IMR-90 (cell line): ENCODE data around the gene RAB20. TPM values are rescaled to one million over a fixed set of nuclear protein-coding genes. Genes with fewer than 3 reads are reported as not detected.

Source experiments
- ATAC-seq: fragments of 200-7000 bp; cut with Tn5 transposase; 2 replicates; pipeline ENCODE4 v1.9.1; 2020; ENCODE audit warnings: low read depth, mild to moderate bottlenecking, moderate library complexity
- BruUV-seq: library from RNA; stranded (reverse); fragments of 400-500 nt; replicated peaks from 2 replicates; lab custom pipeline; 2021; lab: Mats Ljungman, UMichigan
- CTCF ChIA-PET: fragments of 300-600 bp; formaldehyde crosslinking; extraction: SDS; loops from one replicate; lab custom pipeline; 2021; ENCODE audit warnings: antibody characterized with exemption; lab: Yijun Ruan, JAX
- POLR2A ChIA-PET: fragments of 300-600 bp; sonication (Branson Sonifier 250); formaldehyde crosslinking; loops from one replicate; lab custom pipeline; 2022; ENCODE audit warnings: antibody characterized with exemption; ENCODE audit not compliant: unreplicated experiment; lab: Charles Lee
- DNase-seq: peaks from one replicate; pipeline ENCODE4 v3.0.0; 2013
- H2AFZ ChIP-seq: replicated peaks from 2 replicates; pipeline ENCODE3; 2013; ENCODE audit warnings: low read length, mild to moderate bottlenecking; ENCODE audit not compliant: poor library complexity
- H2AK5ac ChIP-seq: 2 replicates; pipeline ENCODE4 v1.6.1; 2013; ENCODE audit warnings: low read depth, low read length, inconsistent platforms
- H2AK9ac ChIP-seq: replicated peaks from 2 replicates; pipeline ENCODE3; 2013; ENCODE audit warnings: mild to moderate bottlenecking, low read depth, low read length, moderate library complexity; ENCODE audit not compliant: poor library complexity
- H2BK120ac ChIP-seq: 2 replicates; pipeline ENCODE4 v1.6.1; 2013; ENCODE audit warnings: low read depth, low read length, inconsistent platforms
- H2BK15ac ChIP-seq: 3 replicates; pipeline ENCODE4 v1.6.1; 2013; ENCODE audit warnings: low read depth, low read length, inconsistent platforms
- H2BK20ac ChIP-seq: 2 replicates; pipeline ENCODE4 v1.6.1; 2013; ENCODE audit warnings: low read depth, mild to moderate bottlenecking, inconsistent platforms, low read length, moderate library complexity
- H2BK5ac ChIP-seq: 2 replicates; pipeline ENCODE4 v1.6.1; 2013; ENCODE audit warnings: mild to moderate bottlenecking, low read depth, low read length, inconsistent platforms; ENCODE audit not compliant: poor library complexity, severe bottlenecking
- H3K14ac ChIP-seq: replicated peaks from 2 replicates; pipeline ENCODE4 v1.6.1; 2013; ENCODE audit warnings: low read depth, low read length, inconsistent platforms
- H3K18ac ChIP-seq: 2 replicates; pipeline ENCODE4 v1.6.1; 2013; ENCODE audit warnings: low read depth, low read length, control low read depth
- H3K23ac ChIP-seq: 2 replicates; pipeline ENCODE4 v1.6.1; 2013; ENCODE audit warnings: low read depth, low read length, inconsistent platforms
- H3K27ac ChIP-seq: 2 replicates; pipeline ENCODE4 v1.5.1; 2013; ENCODE audit warnings: mild to moderate bottlenecking, control low read depth, low read length; ENCODE audit not compliant: insufficient read depth
- H3K27me3 ChIP-seq: 2 replicates; pipeline ENCODE4 v1.6.1; 2013; ENCODE audit warnings: low read length; ENCODE audit not compliant: control insufficient read depth, insufficient read depth
- H3K36me3 ChIP-seq: 2 replicates; pipeline ENCODE4 v1.6.1; 2013; ENCODE audit warnings: low read length, mixed read lengths; ENCODE audit not compliant: control insufficient read depth, insufficient read depth
- H3K4ac ChIP-seq: 2 replicates; pipeline ENCODE4 v1.6.1; 2013; ENCODE audit warnings: low read depth, low read length, inconsistent platforms
- H3K4me1 ChIP-seq: 2 replicates; pipeline ENCODE4 v1.6.1; 2013; ENCODE audit warnings: low read length, mixed read lengths; ENCODE audit not compliant: control insufficient read depth, insufficient read depth
- H3K4me2 ChIP-seq: 2 replicates; pipeline ENCODE4 v1.6.1; 2013; ENCODE audit warnings: low read depth, mild to moderate bottlenecking, control low read depth, low read length, moderate library complexity
- H3K4me3 ChIP-seq: 2 replicates; pipeline ENCODE4 v1.5.1; 2013; ENCODE audit warnings: low read depth, mild to moderate bottlenecking, control low read depth, low read length, moderate library complexity; ENCODE audit not compliant: insufficient read depth
- H3K56ac ChIP-seq: 2 replicates; pipeline ENCODE4 v1.6.1; 2013; ENCODE audit warnings: low read length, inconsistent platforms; ENCODE audit not compliant: insufficient read depth; ENCODE audit errors: extremely low read depth
- H3K79me1 ChIP-seq, 2 experiments: 2 replicates each; pipeline ENCODE4 v1.6.1; 2013; ENCODE audit warnings: low read length in 2 of 2, inconsistent platforms in 1 of 2, low read depth in 1 of 2
- H3K9ac ChIP-seq: 2 replicates; pipeline ENCODE4 v1.6.1; 2013; ENCODE audit warnings: low read depth, low read length, control low read depth
- H3K9me1 ChIP-seq: 2 replicates; pipeline ENCODE4 v1.6.1; 2013; ENCODE audit warnings: low read length, inconsistent platforms; ENCODE audit not compliant: insufficient read depth
- H3K9me3 ChIP-seq: 2 replicates; pipeline ENCODE4 v1.6.1; 2013; ENCODE audit warnings: low read length; ENCODE audit not compliant: control insufficient read depth, insufficient read depth
- H4K20me1 ChIP-seq: 2 replicates; pipeline ENCODE4 v1.6.1; 2013; ENCODE audit warnings: low read length, inconsistent platforms; ENCODE audit not compliant: insufficient read depth
- H4K5ac ChIP-seq: 2 replicates; pipeline ENCODE4 v1.6.1; 2013; ENCODE audit warnings: mild to moderate bottlenecking, low read depth, low read length, control low read depth
- H4K8ac ChIP-seq, 2 experiments: 2 replicates each; pipeline ENCODE4 v1.6.1; 2013; ENCODE audit warnings: low read depth in 2 of 2, low read length in 2 of 2, control low read depth in 1 of 2, inconsistent platforms in 1 of 2
- H4K91ac ChIP-seq: 2 replicates; pipeline ENCODE4 v1.6.1; 2013; ENCODE audit warnings: low read depth, low read length, inconsistent platforms; ENCODE audit not compliant: insufficient read depth
- NFE2L2 ChIP-seq: fragments of 150-350 bp; IDR thresholded peaks from 2 replicates; pipeline ENCODE4 v1.6.1; 2016; ENCODE audit warnings: low read depth, mild to moderate bottlenecking, low read length
- WGBS, 2 experiments: methylation state at CpG; one replicate each; pipeline versions ENCODE4 v1.1.5 to v1.1.7; 2013; ENCODE audit warnings: missing lambda C conversion rate in 2 of 2; ENCODE audit not compliant: insufficient read length in 1 of 2; ENCODE audit errors: extremely low coverage in 2 of 2; 5-methylcytosine and 5-hydroxymethylcytosine counted together
- dilution Hi-C: fragments of 300-500 bp; cut with HindIII; formaldehyde crosslinking; loops from one replicate; pipeline ENCODE4 v1.14.3; 2018; ENCODE audit warnings: low sequenced_read_pairs; ENCODE audit not compliant: unreplicated experiment
- in situ Hi-C: fragments of 300-500 bp; cut with MboI; formaldehyde crosslinking; loops from 3 replicates; pipeline ENCODE4 v1.14.3; 2019; ENCODE audit warnings: low sequenced_read_pairs, inconsistent platforms, mixed read lengths
- intact Hi-C: fragments of 100-400 bp; cut with micrococcal nuclease; formaldehyde crosslinking; loops from 2 replicates; pipeline ENCODE4 v1.10.0; 2022
- polyA plus RNA-seq, 3 experiments: library from polyadenylated mRNA; depleted of rRNA; stranded (reverse); fragments of >200 nt; gene quantifications; 2 replicates each; pipeline ENCODE4 v1.2.3, GENCODE V29; 2012; ENCODE audit warnings: low replicate concordance in 1 of 3
- total RNA-seq: library from RNA; depleted of rRNA; stranded (reverse); fragments of >200 nt; gene quantifications from 2 replicates; pipeline ENCODE4 v1.2.3, GENCODE V29; 2012

Gene RAB20
- total and polyA plus RNA-seq, 2 of the 4 experiments (the other 2 are of a cell fraction): 3.8 to 5.1 TPM

- no peak overlapping the region for H2AK9ac ChIP-seq
- no peak overlapping the region for H3K14ac ChIP-seq
- H3K9ac ChIP-seq: no peak overlapping the region
- H3K36me3 ChIP-seq: peaks cover 89% of the 10 kb centered on the region
- no peak overlapping the region for H3K56ac ChIP-seq
- WGBS, 2 experiments: 94% methylated on average over 2 of the region's 9 CpGs; no CpG with 5 or more reads in 1 of the 2 experiments
- DNase-seq: no peak
- H3K9me3 ChIP-seq: no peaks in the 10 kb centered on the region
- in situ Hi-C loops: no loop called here
- intact Hi-C loops: no loop called here
- no peak overlapping the region for H2BK20ac ChIP-seq
- no peaks in the 10 kb centered on the region for H3K4me1 ChIP-seq
- no peak overlapping the region for H2AK5ac ChIP-seq
- ChIA-PET CTCF (no interaction called here), POLR2A (no interaction called here)
- H4K5ac ChIP-seq: no peak overlapping the region
- dilution Hi-C loops: no loop called here
- H3K4me3 ChIP-seq: no peak overlapping the region
- H3K9me1 ChIP-seq: peaks cover 21% of the 10 kb centered on the region
- H3K27ac ChIP-seq: no peak overlapping the region
- no peak overlapping the region for H4K91ac ChIP-seq
- H2BK5ac ChIP-seq: no peak overlapping the region
- H3K27me3 ChIP-seq: no peaks in the 10 kb centered on the region
- no peak overlapping the region for H4K8ac ChIP-seq
- no peak overlapping the region for H3K18ac ChIP-seq
- H3K23ac ChIP-seq: no peak overlapping the region
- no peak for ATAC-seq
- H3K4ac ChIP-seq: no peak overlapping the region
- H2AFZ ChIP-seq: no peak overlapping the region
- peaks cover 13 to 40% of the 10 kb centered on the region in 2 experiments for H3K79me1 ChIP-seq
- H2BK15ac ChIP-seq: no peak overlapping the region
- H4K20me1 ChIP-seq: peaks cover 10% of the 10 kb centered on the region
- TF ChIP-seq NFE2L2: no peak
- BruUV-seq: no TSS peak
- no peak overlapping the region for H3K4me2 ChIP-seq
- H2BK120ac ChIP-seq: no peak overlapping the region
These were observed 67.9 kb downstream of the RAB20 start for GRCh38 chr13:110493613-110494012.
